IPS-18c (cell line): ENCODE data around the gene RAB11FIP5.

ENCODE experiments used
- H3K4me3 ChIP-seq: 2 replicates; pipeline ENCODE4 v1.7.0; 2013; ENCODE audit warnings: low read depth, mild to moderate bottlenecking, low read length, moderate library complexity; ENCODE audit not compliant: insufficient read depth
- H3K9me3 ChIP-seq: one replicate; pipeline ENCODE4 v1.6.1; 2013; ENCODE audit warnings: mild to moderate bottlenecking, low read length, moderate library complexity; ENCODE audit not compliant: control insufficient read depth, insufficient read depth

RAB11FIP5 gene

DNA sequence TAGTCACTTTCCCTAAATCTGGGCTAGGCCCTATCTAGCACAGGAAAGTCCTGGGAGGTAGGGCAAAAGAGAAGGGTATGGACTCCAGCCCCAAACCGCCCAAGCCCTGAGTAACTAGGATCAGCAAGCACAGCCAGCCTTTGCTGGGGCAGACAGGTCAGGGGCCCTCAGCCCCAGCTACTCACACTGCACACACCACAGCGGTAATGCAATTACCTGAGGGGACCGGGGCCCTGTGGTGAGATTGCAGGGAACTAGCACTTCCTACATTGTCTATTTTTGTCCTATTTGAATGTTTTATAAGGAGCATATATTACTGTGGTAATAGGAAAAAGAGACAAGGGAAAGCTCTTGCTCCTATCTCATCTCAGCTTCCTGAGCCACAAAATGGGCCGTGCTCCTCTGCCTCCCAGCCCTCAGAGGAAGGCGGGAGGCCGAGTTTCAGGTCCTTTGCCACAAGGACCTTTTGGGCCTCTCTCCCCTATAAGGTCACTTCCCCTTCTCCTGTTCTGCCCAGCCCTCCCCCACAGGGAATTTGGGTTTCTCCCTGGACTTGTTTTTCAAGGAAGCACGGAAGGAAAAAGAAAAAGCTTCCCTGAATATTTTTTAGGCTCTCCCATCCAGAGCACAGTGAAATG, 20.5 kb downstream of the RAB11FIP5 start:
- H3K9me3 ChIP-seq = no peaks in the 10 kb centered on the region
- no peak overlapping the region for H3K4me3 ChIP-seq

DNA sequence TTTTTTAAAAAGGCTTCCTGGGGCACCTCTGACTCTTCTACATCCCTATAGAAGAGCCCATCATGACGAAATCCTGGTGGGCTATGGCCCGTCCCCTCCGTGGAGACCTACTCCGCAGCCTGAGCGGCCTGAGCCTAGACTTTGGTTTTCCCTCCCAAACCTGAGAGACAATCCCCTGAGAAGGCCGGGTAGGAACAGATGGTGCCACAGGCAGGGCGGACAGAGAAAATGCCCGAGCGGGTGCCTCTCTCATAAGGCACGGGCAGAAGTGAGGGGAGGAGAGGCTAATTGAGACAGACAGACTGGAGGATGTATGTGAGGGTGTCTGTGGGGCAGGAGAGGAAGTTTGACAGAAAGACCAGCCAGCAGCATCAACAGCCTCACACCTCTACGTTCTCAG, 21.1 kb downstream of the RAB11FIP5 start:
- H3K9me3 ChIP-seq = no peaks in the 10 kb centered on the region
- no peak overlapping the region for H3K4me3 ChIP-seq

DNA sequence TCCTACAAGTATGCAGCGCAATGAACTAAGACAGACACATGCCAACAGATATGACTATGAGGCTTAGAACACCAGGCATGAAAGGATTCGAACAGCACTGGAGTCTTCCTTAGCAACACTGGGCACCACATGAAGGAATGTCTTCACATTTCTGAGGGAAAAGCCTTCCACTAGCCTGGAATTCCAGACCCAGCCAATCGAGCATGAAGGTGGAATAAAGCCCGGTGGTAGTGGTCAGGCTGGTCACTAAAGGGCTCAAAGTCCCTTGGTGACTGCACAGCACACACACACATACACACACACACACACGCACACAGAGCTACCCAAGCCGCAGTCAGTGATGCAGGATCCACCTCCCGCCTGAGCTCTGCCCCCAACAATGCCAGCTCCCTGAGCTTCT, 21.6 kb downstream of the RAB11FIP5 start:
- Histone ChIP-seq H3K9me3 (no peaks in the 10 kb centered on the region), H3K4me3 (no peak overlapping the region)

DNA sequence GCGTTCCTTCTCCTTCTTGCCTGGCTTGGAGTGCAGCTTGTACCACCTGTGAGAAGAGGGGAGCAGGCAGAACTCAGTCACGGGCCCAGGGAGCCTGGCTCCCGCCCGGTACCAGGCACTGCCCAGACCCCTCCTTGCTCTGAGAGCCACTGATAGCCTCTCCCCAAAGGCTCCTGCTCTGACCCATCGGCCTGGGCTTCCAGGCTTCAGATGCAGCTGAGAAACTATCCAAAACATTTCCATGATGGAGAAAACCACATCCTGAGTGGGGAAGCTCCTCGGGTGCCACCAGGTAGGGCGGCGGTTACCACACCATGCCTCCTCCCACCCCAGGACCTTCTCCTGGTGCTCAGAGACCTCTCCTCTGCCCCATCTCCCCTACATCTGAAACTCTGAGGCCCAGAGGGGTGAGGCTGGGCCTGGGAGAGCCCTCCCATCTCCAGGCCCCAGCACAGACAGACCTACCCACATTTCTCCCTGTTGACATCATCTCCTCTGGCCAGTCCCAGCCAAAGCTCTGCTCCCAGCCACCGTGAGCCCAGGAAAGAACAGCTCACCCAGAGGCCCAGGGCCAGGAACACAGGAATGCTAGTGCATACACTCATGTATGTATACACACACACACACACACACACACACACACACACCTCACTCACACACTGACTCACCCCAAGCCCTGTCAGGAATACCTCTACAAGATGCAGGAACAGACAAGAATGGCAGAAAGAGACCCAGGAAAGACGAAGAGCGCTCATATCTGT, 23.3 kb downstream of the RAB11FIP5 start:
- no peak overlapping the region for H3K4me3 ChIP-seq
- H3K9me3 ChIP-seq = no peaks in the 10 kb centered on the region

DNA sequence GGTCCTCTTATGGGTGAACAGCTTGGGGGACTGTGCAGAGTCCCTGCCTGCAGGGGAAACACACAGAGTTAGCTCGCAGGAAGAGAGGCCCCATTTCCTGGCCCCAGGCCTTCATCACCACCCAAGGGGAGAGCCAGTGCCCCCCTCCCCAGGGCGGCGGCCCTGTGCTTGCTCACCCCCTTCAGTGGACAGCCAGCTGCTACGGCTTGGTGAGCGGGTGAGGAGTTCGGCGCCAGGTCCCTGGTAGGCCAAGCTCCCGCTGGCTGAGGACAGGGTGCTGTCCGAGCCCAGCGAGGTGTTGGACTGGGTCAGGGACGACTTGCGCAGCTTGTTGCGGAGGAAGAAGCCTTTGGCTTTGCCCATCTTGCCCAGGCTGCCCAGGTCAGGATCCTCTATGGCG, 24.0 kb downstream of the RAB11FIP5 start:
- no peaks in the 10 kb centered on the region for H3K9me3 ChIP-seq
- H3K4me3 ChIP-seq = no peak overlapping the region

DNA sequence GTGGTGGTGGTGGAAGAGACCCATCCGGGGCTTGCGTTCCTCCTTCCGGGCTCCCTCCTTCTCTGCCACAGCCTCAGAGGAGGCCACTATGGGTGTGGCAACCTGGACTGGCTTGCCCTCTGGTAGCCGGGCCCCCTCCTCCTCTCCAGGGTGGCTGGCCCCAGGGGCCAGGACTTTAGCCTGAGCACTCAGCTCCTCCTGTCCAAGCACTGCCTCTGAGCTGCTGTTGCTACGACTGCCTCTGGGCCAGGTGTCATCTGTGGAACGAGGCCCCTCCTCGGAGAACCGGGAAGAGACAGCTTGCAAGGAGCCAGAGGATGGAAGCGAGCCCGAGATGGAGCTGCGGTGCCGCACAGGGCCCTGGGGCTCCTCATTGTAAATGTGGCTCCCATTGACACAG, 24.5 kb downstream of the RAB11FIP5 start:
- no peaks in the 10 kb centered on the region for H3K9me3 ChIP-seq
- H3K4me3 ChIP-seq = no peak overlapping the region

DNA sequence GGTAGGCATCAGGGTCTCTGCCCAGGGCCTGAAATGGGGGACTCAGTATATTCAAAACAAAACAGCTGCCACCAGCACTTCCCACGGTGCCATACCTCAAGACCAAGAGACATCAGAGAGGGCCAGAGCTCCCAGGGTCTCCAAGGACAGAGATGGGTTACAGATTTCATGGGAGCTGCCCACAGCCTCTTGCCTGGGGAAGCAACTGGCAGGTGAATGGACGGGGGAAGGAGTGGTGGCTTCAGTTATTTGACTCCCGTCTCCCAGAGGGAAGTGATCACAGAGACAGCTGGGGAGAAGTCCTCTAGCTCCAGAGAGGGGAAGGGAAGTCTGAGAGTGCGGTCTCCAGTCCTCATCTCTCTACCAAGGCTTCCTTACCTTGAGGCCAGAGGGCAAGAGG, 25.4 kb downstream of the RAB11FIP5 start:
- Histone ChIP-seq H3K4me3 (no peak overlapping the region), H3K9me3 (no peaks in the 10 kb centered on the region)

DNA sequence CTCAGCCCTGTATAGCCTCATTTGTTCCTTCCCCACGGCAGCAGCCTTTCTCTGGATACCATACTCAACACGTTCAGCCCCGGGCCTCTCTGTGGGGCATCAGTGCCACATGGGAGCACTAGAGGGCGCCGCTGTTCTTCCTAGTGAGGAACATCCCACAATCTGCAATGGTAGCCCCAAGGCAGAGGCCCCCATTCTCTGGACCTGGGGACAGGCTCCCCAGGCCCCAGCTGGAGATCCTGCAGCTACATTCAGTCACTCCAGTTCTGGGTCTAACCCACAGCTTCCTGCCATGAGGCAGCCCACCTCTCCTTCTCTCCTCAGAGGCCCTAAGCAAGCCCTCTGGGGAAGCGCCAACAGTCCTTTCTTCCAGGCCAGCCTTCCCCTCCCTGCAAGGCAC, 27.1 kb downstream of the RAB11FIP5 start:
- H3K9me3 ChIP-seq = no peaks in the 10 kb centered on the region
- H3K4me3 ChIP-seq = no peak overlapping the region

DNA sequence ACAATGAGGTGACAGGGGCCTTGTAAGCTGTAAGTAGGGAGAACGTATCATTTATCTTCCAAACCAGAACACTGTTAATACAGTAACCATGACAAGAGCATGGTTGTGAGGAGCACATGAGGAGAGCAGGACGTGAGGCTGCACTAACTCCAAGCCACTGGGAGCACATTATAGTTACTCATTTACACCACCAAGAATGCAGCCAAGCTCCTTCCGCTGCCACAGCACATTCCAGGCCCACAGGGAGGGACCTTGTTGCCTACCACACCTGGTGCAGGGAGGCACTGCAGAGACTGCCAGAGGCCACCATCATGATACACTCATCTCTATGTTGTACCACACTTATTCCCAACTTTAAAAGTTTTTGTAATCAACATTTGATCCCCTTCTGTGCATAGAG, 27.8 kb downstream of the RAB11FIP5 start:
- Histone ChIP-seq H3K9me3 (no peaks in the 10 kb centered on the region), H3K4me3 (no peak overlapping the region)

DNA sequence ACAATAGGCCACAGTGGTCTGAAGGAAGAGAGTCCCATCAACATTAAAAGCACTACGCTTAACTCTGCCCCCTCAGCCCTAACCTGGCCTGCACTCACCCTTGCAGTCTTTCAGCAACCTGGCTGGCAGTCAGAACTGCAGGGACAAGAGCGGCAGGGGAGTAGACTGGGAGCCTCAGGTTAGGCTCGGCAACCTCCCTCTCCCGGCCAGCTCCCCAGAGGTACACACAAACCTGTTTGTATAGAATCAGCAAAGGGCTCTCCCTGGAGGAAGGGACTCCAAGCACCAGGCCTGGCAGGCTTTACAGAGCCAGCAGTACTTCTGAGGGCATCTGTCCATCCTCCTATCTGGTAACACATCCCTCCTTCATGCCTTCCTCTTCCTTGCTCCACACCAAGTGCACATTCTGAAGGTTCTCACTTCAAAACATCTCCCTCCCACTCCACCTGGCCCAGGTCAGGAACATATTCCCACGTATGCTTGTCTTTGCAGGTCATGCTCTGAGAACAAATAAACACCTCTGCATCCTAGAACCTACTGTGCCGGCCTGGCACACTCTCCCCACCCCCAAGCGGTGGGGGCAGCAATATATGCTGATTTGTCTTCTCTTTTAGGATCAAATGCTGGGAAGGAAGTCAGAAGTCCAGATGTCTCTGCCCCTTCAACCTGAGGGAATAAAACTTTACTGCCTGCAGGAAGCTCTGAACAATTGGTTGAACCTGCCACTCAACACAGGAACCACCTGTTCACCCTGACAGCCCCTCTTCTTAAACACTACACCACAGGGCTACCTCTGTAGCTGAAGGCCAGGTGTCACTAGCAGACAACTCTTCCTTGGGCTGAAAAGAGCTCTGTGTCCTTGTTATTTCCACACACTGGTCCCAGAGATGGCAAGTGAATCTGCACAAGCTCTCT, 28.6 kb downstream of the RAB11FIP5 start:
- H3K9me3 ChIP-seq = no peaks in the 10 kb centered on the region

DNA sequence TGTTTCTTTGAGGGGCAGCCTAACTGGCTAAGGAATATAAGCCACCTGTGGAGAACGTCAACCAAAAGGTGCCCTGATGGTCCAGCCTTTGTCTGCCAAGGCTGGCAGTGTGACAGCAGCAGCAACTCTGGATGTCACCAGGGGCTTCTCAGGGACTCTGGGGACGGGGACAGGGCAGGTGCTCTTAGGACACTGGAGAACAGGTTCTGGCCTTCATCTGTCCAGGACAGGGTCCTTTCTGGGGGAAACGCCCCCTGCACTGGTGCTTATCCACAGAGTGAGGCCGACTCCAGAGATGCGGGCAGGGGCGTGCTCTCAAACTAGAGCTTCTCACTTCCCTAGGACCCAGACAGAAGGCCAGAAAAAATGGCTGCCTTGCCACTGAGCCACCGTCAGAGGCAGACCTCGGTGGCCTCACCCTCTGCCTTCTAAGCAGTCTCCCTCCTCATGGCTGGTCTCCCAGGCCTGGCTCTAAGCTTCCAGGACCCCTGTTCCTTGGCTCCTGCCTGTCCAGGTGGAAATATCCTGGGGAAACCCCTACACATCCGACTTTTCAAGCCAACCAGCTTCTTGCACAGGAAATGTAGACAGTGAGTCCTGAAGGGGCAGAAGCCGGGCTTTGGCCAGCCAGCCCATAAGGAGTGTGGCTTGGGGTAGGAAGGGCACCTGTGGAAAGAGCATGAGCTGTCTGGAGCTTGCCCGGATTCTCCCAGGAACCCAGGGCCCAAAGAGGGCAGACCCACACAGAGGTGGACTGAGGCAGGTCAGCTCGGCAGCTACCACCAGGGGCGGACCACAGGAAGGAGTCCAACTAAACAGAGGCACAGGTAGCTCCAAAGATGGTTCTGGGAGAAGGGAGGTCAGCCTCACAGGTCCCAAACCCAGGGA, 30.0 kb downstream of the RAB11FIP5 start:
- H3K9me3 ChIP-seq = no peaks in the 10 kb centered on the region
- no peak overlapping the region for H3K4me3 ChIP-seq

More for the DNA sequence above, 28.6 kb downstream of the RAB11FIP5 start:
- H3K4me3 ChIP-seq = no peak overlapping the region

DNA sequence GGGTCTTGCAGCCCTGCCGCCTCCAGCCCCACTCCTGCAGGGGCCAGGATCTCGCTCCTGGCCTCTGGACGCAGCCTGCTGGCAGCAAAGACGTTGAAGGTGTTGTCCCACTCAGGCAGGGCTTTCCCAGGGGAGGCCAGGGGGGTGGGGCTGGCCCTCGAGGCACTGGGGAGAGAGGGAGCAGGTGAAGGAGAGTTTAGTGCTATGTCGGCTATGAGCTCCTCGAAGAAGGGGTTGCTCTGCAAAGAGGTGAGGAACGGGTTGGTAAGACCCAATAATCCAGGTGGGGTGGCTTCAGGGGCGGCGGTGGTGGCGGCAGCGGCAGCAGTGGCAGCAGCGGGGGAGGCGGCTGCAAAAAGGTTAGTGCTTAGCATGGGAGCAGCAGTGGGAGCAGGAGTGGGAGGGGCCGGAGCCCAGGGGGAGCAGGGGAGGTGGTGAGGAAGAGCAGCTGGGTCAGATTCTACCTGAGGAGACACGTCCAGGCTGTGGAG, 31.5 kb downstream of the RAB11FIP5 start:
- Histone ChIP-seq H3K4me3 (no peak overlapping the region), H3K9me3 (no peaks in the 10 kb centered on the region)

DNA sequence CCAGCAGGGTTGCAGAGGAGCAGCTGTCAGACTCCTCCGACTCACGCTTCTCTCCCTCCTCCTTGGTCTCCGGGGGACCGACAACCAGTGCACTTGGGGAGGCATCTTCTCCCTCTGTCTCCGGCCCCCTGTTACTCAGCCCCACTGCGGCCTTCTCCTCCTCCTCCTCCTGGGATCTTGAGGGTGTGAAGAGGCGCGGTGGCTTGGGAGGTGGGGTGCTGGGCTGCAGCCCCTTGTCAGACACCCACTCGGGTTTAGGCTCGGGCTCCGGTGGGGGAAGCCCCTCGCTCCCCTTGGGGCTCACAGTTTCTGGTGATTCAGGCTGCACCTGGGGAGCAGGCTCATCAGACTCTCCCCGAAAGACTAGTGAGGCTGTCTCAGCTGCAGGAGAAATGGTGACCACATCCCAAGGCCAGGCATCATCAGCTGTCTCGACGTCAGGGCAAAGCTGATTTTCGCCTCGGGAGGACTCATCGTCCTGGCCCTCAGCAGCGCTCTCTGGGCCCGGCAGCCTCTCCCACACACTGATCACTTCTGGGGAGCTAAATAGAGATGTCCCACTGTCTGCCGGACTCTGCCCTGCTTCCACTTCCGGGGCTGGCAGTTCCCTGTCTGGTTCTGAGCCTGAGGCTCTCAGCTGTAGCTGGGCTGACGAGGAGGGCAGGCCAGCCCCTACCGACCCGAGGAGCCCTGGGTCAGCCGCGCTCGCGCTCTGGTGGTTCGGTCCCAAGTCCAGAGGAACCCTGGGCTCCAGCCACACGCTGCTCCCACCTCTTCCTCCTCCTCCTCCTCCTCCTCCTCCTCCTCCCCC, 32.2 kb downstream of the RAB11FIP5 start:
- Histone ChIP-seq H3K9me3 (no peaks in the 10 kb centered on the region), H3K4me3 (no peak overlapping the region)

DNA sequence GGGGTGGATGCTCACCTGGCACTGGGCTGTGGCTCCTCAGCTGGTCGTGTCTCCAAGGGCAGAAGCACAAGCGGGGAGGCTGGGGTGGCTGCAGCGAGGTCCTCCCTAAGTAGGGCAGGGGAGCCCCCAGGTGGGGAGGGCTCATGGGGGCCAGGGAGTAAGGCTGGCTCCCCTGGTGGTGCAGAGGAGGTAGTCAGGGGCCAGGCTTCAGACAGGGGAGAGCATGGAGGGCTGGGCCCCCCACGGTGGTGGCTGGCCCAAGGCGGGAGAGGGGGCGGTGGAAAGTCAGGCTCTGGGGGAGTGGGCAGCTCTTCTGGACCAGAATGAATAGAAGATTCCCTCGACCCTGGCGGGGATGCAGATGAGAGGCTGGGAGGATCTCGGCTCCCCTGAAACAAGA, 33.1 kb downstream of the RAB11FIP5 start:
- H3K9me3 ChIP-seq = no peaks in the 10 kb centered on the region
- no peak overlapping the region for H3K4me3 ChIP-seq

DNA sequence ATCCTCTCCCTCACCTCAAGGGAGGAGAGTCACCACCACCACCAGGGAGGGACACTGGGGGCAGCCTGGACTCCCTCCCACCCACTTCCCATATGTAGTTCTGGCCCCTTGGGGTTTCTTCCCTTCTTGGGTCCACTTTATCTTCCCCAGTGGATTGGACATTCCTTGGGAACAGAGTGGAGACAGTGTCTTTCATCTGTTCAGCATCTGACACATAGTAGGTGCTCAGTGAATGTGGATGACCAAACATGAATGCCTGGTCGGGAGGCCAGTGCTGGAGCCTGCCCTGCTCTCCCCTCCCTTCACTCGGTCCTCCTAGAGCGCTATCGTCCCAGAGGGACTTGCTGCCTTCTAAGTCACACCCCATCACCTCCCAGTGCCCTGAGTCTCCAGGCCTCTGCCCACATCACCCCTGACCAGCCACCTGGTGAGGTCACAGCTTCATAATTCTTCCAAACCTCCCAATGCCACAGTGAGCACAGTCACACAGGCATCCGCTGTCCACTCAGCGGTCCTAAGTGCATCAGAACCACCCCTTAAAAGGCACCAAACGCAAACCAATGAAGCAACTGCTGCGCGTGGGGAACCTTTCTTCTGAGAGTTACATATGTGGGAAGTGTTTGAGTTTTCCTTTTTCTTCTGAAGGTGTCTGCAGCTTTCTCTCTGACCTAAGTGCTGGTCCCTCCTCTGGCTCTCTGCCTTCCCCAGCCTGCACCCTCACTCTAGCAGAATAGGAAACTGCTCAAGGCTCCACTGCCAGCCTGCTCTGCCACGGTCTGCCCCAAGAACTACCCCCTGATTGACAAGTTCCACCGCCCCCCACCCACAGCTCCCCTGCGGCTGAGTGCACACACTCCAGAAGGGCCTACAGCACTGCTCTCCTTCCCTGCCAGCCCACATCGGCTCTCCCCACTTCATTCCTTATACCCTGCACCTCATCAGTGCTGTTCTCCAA, 34.0 kb downstream of the RAB11FIP5 start:
- H3K9me3 ChIP-seq = no peaks in the 10 kb centered on the region

More for the DNA sequence above, 34.0 kb downstream of the RAB11FIP5 start:
- H3K4me3 ChIP-seq = no peak overlapping the region
